ENCODE results near the gene FAM50B. TPM values are rescaled to one million over a fixed set of nuclear protein-coding genes. Genes with fewer than 3 reads are reported as not detected.

FAM50B gene
- total RNA-seq, 1 donor from 2014 or later = 23.2 TPM

- H3K9me3 ChIP-seq (replicated peaks) = no peaks in the 10 kb centered on the region
- no peak overlapping the region for H3K27ac ChIP-seq (replicated peaks)
- intact Hi-C loops (cut with micrococcal nuclease) = no loop called here
- no peak for DNase-seq
- TF ChIP-seq, protein P1, sequence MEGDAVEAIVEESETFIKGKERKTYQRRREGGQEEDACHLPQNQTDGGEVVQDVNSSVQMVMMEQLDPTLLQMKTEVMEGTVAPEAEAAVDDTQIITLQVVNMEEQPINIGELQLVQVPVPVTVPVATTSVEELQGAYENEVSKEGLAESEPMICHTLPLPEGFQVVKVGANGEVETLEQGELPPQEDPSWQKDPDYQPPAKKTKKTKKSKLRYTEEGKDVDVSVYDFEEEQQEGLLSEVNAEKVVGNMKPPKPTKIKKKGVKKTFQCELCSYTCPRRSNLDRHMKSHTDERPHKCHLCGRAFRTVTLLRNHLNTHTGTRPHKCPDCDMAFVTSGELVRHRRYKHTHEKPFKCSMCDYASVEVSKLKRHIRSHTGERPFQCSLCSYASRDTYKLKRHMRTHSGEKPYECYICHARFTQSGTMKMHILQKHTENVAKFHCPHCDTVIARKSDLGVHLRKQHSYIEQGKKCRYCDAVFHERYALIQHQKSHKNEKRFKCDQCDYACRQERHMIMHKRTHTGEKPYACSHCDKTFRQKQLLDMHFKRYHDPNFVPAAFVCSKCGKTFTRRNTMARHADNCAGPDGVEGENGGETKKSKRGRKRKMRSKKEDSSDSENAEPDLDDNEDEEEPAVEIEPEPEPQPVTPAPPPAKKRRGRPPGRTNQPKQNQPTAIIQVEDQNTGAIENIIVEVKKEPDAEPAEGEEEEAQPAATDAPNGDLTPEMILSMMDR (IDR thresholded peaks at IDR 0.05; ENCODE audit: borderline replicate concordance) = no peak
- H3K36me3 ChIP-seq = no peaks in the 10 kb centered on the region
- peaks cover 8% of the 10 kb centered on the region for H3K4me1 ChIP-seq
- H3K27me3 ChIP-seq (ENCODE audit: low read depth) = no peaks in the 10 kb centered on the region
- no peak overlapping the region for H3K4me3 ChIP-seq
Observed at GRCh38 chr6:3837781-3838180, 11.4 kb upstream of the FAM50B start.

- Histone ChIP-seq H3K4me1 (peaks cover 8% of the 10 kb centered on the region), H3K27ac (replicated peaks) (no peak overlapping the region), H3K9me3 (replicated peaks) (no peaks in the 10 kb centered on the region), H3K4me3 (no peak overlapping the region), H3K27me3 (ENCODE audit: low read depth) (no peaks in the 10 kb centered on the region), H3K36me3 (no peaks in the 10 kb centered on the region)
- DNase-seq = no peak
- TF ChIP-seq, protein P1 (IDR thresholded peaks at IDR 0.05; ENCODE audit: borderline replicate concordance) = no peak
- intact Hi-C loops (cut with micrococcal nuclease) = no loop called here
Observed at GRCh38 chr6:3838992-3839867, 9.9 kb upstream of the FAM50B start.

DNA sequence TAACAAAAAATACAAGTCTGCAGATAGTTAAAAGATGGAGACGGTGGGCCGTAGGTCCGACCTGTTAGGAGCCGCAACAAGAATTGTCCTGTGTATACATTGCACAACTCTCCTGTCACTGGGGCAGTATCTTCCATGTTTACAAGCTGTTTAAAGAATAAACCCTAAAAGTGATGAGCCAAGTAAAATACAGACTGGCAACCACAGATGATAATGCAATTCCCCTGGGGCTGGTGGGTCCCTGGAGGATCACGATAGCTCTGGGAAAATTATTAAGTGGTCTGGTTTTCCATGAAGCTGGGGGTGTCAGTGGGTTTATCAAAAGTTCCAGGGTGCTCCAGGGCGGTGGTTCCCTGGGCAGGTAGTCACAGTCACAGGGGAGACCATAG lies 8.1 kb upstream of the FAM50B start:
- H3K27ac ChIP-seq (replicated peaks) = no peak overlapping the region
- intact Hi-C loops (cut with micrococcal nuclease) = no loop called here
- no peaks in the 10 kb centered on the region for H3K36me3 ChIP-seq
- TF ChIP-seq, protein P1 (IDR thresholded peaks at IDR 0.05; ENCODE audit: borderline replicate concordance) = no peak
- H3K4me1 ChIP-seq = peaks cover 8% of the 10 kb centered on the region
- H3K9me3 ChIP-seq (replicated peaks) = no peaks in the 10 kb centered on the region
- no peak overlapping the region for H3K4me3 ChIP-seq
- DNase-seq = no peak
- H3K27me3 ChIP-seq (ENCODE audit: low read depth) = no peaks in the 10 kb centered on the region

- TF ChIP-seq, protein P1 (IDR thresholded peaks at IDR 0.05; ENCODE audit: borderline replicate concordance) = no peak
- intact Hi-C loops (cut with micrococcal nuclease) = no loop called here
Observed at GRCh38 chr6:3841711-3842565, 7.2 kb upstream of the FAM50B start.

GRCh38 chr6:3843379-3844096 lies 5.6 kb upstream of the FAM50B start:
- DNase-seq = no peak
- TF ChIP-seq, protein P1 (IDR thresholded peaks at IDR 0.05; ENCODE audit: borderline replicate concordance) = no peak
- H3K27ac ChIP-seq (replicated peaks) = no peak overlapping the region
- H3K4me1 ChIP-seq = peaks cover 10% of the 10 kb centered on the region
- no peaks in the 10 kb centered on the region for H3K27me3 ChIP-seq (ENCODE audit: low read depth)
- no peak overlapping the region for H3K4me3 ChIP-seq
- intact Hi-C loops (cut with micrococcal nuclease) = no loop called here
- H3K36me3 ChIP-seq = no peaks in the 10 kb centered on the region
- H3K9me3 ChIP-seq (replicated peaks) = no peaks in the 10 kb centered on the region

More at GRCh38 chr6:3841711-3842565, 7.2 kb upstream of the FAM50B start:
- DNase-seq = no peak
- H3K9me3 ChIP-seq (replicated peaks) = no peaks in the 10 kb centered on the region
- no peaks in the 10 kb centered on the region for H3K27me3 ChIP-seq (ENCODE audit: low read depth)
- no peaks in the 10 kb centered on the region for H3K36me3 ChIP-seq
- no peak overlapping the region for H3K27ac ChIP-seq (replicated peaks)
- H3K4me3 ChIP-seq = no peak overlapping the region
- peaks cover 8% of the 10 kb centered on the region for H3K4me1 ChIP-seq

Measured in left ventricle myocardium inferior (tissue), 1 donor.